ENCODE measurements around the gene POTEF. TPM values are rescaled to one million over a fixed set of nuclear protein-coding genes. Genes with fewer than 3 reads are reported as not detected.
A peak's percentile ranks its signal among the peaks of the same experiment; 100 is the strongest.
"Not testable (repeated sequence)": the region's sequence is repeated elsewhere in the genome, so short reads cannot be mapped to it uniquely, and the experiment has no call there.

Gene POTEF
- 0.06 TPM for polyA plus RNA-seq (ENCODE audit: insufficient read length)

DNA sequence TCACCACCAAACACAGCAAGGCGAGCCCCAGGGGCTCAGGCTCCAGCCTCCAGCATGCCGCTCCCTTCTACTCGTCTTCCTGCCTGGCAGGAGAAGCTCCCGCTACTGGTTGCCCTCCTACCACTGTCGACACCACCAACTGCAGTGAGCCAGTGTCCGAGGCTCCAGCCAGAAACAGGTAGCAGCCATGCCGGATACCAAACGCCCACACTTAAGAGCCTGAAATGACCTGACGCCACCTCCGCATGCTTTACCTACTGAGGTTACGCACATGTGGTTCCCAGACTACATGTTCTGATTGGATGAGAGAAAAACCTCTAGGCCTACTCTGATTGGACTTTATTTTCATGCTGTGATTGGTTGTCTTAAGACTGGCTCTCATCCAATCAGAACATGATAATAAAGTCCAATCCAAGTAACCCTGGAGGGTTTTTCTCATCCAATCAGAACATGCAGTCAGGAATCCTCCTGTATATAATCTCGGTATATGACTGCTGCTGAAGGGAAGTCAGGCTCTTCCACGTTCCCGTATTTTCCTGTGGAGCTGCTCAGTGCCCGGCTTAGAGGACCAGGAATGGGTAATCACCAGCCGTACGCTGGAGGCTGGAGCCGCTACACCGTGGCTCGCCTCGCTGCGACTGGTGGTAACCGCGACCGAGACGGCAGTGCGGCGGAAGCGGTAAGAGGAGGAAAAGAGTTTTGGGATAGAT is at the start of gene POTEF:
TSS of gene POTEF (minus strand) at position 103 of the 710 bp plus-strand sequence. CDS start 8,707 bp downstream, outside the sequence.
- DNase-seq: not testable (repeated sequence)

DNA sequence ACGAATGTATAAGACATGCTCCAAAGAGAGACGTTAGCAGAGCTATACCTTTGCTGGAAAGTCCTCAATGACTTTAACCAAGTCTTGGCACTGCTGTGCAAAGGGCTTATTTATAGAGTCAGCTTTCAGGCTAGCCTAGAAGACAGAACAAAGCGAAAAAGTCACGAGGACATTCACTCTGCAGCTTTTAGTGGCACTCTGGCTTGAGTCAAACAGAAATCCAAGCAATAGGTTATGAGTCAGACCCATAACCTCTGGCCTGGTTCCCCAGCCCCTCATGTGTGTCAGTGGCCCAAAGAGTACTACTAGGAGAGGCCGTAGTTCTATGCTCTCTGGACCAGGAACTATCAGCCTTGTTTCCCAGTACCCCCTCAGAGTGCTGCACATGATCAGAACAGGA is 45.8 kb upstream of the POTEF start:
- DNase-seq: not testable (repeated sequence)

DNA sequence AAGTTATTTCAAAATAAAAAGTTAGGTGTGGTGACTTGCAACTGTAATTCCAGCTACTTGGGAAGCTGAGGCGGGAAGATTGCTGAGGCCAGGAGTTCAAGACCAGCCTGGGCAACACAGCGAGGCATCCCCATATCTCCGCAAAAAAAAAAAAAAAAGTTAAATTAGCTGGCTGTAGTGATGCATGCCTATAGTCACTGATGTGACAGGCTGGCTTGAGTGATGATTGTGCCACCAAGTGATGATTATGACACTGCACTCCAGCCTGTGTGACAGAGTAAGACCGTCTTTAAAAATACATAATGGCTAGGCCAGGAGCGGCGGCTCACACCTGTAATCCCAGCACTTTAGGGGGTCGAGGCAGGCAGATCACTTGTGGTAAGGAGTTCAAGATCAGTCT is 40.9 kb upstream of the POTEF start:
- DNase-seq: no peak

DNA sequence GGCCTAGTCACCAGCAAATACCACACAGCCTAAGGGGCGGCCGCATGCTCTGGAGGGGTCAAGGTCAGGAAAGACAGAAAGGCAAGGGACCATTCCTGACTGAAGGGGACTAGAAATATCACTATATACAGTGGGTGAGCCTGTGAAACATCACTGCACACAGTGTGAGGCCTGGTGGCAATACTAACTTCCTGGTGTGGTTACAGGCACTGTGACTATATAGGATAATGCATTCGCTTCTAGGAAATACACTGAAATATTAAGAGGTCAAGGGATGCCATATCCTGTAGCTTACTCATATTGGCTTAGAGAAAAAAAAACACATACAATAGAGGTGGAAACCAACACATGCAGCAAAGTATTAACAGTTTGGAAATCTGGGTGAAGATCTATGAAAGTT is 40.1 kb upstream of the POTEF start:
- not testable (repeated sequence) for DNase-seq

DNA sequence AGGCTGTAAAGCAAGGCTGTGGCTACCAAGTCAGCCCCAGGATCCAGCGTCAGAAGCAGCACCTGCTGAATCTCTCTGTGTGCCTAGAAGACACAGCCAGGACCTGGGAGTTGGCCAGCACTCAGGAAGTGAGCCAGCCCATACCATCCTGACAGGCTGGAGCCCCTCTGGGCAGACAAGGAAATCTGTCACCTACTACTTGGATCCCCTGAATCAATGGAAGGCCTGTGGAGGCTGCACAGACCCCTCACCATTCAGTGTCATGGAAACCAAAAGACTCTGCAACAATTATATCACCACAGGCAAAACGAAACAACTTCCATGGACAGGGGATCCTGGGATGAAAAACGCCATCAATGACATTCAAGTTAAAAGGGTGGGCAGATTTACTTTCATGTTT is 37.6 kb upstream of the POTEF start:
- DNase-seq: not testable (repeated sequence)

DNA sequence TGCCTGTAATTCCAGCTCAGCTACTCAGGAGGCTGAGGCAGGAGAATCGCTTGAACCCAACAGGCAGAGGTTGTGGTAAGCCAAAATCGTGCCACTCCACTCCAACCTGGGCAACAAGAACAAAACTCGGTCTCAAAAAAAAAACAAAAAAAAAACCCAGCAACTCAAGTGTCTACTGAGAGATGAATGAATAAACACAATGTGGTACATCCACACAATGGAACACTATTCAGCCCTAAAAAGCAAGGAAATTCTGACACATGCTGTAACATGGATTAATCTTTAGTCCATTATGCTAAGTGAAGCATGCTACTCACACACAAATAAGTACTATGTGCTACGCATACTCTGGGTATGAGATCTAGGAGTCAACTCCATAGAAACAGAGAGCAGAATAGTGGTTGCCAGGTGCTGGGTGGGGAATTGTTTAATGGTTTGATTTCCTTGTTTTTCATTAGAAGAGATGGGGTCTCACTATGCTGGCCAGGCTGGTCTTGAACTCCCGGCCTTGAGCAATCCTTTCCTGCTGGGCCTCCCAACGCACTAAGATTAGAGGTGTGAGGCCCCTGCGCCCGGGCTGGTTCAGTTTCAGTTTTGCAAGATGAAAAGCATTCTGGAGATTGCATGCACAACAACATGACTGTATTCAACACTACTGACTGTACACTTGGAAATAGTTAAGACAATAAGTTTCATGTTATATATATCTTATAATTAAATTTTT is 36.4 kb upstream of the POTEF start:
- no peak for DNase-seq

DNA sequence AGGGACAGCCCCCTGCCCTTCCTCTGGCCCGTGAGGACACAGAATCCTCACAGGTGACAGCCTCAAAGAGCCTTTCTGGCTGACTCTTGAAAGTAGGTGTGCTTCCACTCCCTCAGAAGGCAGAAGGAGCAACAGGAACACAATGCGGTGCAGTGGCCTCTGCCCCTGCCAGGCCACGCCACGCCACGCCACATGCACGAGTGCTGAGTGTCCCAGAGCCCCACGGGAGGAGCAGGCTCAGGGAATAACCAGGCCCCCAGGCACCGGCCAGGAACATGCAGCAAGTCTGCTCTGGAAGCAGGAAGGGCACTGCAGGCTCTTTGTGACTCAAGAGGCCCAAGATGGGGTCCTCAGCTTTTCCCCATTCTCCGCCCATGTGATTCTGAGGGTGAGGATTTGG is 33.9 kb upstream of the POTEF start:
- no peak for DNase-seq

DNA sequence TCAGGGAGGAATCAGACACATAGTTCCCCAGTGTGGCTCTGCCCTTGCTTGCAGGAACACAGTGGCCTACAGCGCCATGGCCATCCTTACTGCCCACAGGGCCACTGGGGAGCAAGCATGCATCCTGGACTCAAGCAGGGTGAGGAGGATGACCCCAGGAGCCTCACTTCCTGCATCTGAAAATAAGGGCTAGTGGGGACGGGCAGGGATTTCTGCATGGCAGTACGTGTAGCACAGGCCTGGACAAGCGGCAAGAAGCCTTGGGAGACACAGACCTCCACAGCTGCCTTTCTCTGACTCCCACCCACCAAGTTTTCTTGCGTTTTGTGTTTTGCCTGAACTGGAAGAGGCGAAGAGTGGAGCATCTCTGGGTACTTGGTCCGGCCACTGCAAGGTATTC is 33.5 kb upstream of the POTEF start:
- not testable (repeated sequence) for DNase-seq

DNA sequence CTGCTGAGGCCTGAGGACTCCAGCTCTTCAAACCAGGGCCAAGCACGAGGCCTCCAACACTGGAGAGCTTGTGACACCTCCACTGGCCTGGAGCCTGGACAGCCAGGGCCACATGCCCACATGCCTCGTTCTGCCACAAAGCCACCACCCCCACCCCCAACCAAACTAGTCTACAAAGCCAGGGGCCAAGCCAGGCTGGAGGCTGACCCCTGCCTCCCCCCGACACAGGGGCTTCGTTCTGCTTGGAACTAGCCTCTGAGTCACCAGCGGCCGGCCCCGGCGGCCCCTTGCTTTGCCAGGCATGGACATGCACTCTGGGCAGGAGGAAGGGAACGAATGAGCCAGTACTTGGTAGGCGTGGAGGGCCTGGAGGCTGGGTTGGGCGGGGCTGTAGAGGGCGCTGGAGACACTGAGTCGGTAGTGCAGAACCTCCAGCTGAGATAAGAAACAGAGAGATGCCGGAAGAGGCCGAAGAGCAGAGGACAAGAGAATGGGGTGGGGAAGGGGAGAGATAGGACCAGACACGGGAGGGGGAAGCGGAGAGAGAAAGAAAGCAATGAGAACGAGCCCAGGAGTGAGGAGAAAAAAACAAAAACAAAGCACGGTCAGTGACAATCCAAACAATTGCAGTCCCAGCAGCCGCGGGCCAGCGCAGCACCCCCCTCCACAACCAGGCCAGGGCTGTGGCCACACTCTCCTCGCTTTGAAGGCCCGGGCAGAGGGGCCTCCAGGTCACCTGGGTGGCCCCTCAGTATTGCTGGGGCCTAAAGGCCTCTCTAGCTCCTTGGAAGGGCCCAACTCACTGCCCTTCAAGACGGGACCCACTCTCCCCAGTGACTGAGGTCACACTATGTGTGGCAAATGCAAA is 32.0 kb upstream of the POTEF start:
- not testable (repeated sequence) for DNase-seq

DNA sequence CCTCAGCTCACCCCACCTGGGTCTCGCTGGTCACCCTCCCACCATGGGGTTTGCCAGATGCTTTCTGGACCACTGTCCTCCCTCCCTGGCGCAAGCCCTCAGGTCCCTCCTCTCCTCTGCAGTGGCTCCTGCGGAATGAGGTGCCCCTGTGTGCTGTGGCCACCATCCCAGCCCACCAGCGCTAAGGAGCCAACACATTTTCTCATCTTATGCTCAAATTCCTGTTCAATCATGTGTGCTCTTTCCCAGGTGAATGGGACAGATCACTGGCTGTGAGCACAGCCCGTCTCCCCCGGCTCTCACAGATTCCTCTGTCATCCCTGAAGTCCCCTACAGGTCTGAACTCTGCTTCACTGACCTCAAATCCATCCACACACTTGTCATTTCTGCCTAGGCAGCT is 31.1 kb upstream of the POTEF start:
- no peak for DNase-seq

DNA sequence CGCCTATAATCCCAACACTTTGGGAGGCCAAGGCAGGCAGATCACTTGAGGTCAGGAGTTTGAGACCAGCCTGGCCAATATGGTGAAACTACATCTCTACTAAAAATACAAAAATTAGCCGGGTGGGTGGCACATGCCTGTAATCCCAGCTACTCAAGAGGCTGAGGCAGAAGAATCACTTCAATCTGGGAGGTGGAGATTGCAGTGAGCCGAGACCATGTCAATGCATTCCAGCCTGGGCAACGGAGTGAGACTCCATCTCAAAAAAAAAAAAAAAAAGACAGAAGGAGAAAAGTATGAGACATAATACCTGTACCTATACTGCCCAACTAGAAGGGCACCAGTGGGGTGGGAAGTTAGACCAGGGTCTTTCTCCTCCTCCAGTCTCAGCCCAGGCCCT is 30.4 kb upstream of the POTEF start:
- DNase-seq: not testable (repeated sequence)

DNA sequence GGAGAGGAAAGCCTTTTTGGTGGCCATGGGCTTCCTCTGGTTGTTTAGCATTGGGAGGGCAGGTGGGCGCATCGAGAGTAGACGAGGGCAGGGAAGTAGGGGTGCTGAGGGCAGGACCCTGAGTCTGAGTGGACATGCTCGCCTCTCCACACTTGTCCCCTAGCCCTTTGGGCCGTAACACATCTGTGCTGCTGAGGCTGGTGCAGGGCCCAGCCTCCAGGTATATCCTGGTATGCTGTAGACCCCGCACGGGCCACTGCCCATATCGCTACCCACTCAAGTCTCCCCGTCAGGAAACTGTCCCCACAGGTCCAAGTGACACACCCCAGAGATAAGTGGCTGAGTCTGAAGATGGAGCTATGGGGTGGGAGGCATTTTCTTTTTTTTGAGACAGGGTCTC is 29.6 kb upstream of the POTEF start:
- no peak for DNase-seq

DNA sequence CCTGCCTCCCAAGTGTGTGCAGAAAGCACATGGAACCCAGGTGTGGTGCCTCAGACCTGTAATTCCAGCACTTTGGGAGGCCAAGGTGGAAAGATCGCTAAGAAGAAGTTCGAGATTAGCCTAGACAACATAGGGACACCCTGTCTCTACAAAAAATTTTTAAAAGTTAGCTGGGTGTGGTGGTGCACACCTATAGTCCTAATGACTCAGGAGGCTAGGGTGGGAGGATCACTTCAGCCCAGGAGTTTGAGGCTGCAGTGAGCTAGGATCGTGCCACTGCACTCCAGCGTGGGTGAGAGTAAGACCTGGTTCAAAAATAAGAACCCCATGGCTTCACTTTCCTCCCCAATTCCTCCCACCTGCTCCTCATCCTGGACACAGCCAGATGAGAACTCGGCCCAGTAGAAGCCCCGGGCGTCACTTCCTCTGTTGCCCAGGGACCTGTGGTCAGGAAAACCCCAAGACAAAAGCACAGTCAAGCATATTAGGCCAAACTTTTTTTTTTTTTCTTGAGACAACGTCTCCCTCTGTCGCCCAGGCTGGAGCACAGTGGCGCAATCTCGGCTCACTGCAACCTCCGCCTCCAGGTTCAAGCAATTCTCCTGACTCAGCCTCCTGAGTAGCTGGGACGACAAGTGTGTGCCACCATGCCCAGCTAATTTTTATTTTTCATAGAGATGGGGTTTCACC is 28.9 kb upstream of the POTEF start:
- not testable (repeated sequence) for DNase-seq

DNA sequence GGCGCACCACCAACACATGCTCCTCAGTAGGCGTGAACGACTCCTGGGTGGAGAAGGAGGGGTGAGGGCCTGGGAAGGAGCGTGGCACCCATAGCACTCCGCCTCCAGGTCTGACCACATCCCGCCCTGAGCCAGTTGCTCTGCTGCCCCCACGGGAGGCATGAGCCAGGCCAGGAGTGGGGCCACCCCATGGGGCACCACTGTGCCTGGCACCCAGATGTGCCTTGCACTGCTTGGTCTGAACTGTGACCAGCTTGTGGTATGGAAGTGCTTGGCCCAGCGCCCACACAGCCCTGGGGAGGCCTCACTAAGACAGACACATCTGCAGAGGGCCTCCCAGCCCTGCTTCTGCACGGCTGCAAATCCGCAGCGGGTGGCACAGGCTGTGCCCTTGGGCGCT is 28.3 kb upstream of the POTEF start:
- DNase-seq: not testable (repeated sequence)

DNA sequence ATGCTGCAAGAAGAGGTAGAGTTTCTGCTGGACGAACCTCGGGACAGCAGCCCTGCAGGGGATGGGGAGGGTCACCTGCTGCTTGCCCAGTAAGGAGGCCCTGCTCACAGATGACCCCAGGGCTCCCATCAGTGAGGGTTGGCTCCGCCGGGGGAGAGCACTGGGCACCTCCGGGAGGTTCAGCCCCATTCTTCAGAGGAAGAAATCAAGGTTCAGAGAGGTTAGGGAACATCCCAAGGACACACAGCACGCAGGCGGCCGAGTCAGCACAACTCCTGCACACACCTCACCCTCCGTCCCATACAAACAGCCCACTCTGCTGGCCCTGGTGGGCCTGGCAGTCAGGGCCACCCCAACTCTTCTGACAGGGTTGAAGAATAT is 27.6 kb upstream of the POTEF start:
- no peak for DNase-seq

DNA sequence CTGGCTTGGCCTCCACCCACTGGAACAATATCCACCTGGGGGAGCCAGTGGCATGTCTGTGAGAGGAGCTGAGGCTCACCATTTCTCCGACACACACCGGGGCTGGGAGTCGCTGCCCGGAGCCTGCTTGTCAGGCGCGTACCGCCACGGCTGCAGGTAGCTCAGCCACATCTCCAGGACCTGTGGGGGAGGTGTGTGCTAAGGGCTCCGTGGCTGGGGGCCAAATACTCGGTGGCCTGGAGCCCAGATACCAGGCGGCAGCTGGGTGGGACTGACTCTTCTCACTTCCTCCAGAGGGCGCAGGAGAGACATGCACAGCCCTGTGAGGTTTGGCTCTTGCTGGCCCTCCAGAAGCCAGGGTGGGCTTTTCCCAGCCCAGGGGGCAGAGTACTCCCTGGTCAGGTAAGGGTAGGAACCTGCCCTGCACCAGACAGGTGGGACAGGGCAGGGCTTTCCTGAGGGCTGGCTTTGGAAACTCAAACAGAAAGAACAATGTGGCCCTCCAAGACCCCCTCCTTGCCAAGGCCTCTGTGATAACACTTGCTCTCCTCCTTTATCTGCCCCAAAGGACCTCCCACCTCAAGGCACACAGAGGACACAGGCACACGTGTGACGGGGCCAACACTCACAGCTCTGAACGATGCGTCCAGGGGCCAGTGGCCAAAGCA is 27.1 kb upstream of the POTEF start:
- peak; percentile 11 for DNase-seq

DNA sequence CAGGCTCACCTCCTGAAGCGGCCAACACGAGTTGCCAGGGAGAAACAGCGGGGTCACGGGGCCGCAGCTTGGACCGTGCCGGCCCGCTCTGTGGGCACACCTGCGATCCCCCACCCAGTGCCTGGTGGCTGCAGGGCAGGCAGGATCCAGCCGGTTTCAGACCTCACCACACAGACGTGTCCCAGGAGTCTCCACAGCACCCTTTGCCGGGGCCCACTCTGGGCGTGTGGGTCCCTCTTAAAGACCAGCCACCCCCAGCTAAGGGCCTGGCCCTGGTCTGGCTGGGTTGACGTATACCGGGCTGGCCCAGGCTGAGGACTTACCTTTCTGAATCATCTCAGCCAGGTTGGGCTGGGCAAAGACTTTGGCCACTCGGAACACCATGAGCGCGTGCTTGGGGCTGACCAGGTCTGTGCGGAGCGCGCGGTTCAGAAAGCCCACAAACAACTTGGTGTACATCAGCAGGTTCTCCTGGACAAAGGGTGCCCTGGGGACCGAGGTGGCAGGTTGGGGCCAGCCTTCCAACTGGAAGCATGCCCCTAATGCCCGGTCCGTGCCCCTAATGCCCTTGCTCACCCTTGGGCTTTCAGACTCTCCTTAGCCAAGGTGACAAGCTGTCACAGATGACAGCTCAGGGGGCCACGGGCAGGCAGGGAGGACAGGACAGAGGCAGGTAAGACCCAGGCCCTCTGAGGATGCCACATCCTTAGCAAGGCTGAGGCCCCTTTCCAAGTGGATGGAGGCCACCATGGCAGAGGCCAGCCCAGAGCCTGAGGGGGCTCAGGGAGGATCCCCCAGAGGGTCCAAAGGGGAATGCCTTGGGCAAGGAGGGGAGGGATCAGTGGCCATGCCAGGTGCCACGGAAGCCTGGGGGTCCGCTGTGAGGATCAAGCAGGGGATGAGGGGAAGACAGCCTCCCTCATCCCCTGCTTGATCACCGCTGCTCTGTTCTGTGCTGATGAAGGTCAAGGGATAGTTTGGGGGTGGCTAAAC is 26.0 kb upstream of the POTEF start:
- DNase-seq: no peak

DNA sequence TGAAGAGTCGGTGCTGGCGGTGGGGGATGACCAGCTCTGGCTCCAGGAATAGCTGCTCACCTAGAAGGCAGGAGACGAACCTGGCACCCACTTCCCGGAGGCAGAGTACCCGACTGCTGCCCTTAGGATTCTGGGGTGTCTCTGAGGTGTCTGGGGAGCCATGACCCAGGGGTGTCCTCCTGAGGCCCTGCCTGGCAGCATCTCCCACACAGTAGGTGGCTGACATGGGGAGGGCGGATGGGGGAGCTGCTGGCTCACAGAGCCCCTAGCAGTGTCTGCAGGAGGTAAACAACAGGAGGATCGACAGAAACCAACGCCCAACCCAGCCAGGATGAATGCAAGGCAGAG is 25.4 kb upstream of the POTEF start:
- DNase-seq: not testable (repeated sequence)

DNA sequence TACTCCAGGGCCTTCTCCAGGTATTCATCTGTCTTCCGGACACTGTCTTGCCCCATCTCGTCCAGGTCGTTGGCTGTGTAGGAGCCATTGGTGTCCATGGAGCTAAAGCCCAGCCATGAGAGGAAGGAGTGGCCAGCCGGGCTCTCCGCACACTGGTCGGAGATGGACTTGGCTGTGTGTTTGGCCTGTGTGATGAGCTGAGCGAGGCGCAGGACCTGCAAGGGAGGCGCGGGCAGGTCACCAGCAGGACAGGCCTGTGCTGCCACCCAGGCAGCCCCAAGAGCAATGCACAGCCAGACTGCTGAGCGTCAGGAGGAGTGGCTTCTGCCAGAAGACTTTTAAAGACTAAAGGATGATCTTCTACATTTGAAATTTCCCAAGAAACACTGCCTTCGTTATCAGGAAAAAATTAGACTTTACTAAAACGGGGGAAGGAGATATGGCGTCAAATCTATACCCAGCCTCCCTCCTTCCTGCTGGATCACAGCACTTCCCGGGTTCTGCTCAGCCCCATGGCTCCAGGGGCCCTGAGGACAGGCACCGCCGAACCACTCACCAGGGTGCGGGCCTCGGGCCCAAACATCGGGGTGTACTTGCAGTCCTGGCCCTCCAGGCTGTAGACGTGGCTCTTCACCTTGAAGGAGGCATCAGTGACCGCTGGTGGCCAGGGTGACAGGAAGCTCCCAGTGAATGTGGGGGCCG is 24.9 kb upstream of the POTEF start:
- not testable (repeated sequence) for DNase-seq

All from hindlimb muscle (tissue), 1 donor.